ENCODE results near the gene PRDM2. TPM values are rescaled to one million over a fixed set of nuclear protein-coding genes. Genes with fewer than 3 reads are reported as not detected.

The PRDM2 gene
- total RNA-seq, 3 donors from 2014 or later (not counting 1 experiment from before 2014, with no cell fraction given) = 168 to 193 (median 184) TPM

DNA sequence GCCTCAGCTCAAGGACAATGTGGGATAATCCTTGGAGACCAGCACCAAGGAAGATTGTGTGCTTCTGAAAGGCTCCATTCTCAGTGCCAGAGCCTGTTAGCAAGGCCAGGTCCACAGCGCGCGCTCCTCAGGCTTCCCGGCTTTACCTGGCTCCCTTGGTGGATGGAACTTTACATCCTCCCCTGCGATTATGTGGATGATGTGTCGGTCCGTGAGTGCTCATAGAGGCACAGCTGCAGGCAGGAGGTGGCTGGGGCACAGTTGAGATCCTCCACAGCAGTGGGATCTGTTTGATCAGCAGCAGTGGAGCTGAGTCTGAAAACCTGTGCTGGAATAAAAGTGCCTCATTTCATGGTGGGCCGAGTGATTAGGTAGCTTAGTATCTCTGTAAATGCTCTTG is 62.7 kb downstream of the PRDM2 start:
- H3K27ac ChIP-seq (ENCODE audit: low read length) = no peak overlapping the region
- ATAC-seq (no peak), DNase-seq (no peak)
- H3K4me1 ChIP-seq (ENCODE audit: control insufficient read depth, insufficient read depth, low read length) = peaks cover 37% of the 10 kb centered on the region
- no peaks in the 10 kb centered on the region for H3K9me3 Mint-ChIP-seq
- no peaks in the 10 kb centered on the region for H3K27me3 Mint-ChIP-seq (ENCODE audit: low read depth in 2 of 2)
- H3K36me3 ChIP-seq (ENCODE audit: control insufficient read depth, insufficient read depth, low read length) = peaks cover 3% of the 10 kb centered on the region
- H3K27ac Mint-ChIP-seq = peak overlapping the region; percentile 66 to 69
- H3K4me3 Mint-ChIP-seq = peak overlapping the region; percentile 5
- H3K27me3 ChIP-seq (ENCODE audit: control insufficient read depth, insufficient read depth, low read length) = no peaks in the 10 kb centered on the region
- no peaks in the 10 kb centered on the region for H3K36me3 Mint-ChIP-seq
- no peaks in the 10 kb centered on the region for H3K9me3 ChIP-seq (ENCODE audit: control insufficient read depth, insufficient read depth, low read length)
- no peak overlapping the region for H3K4me3 ChIP-seq (ENCODE audit: low read length)
- no peak for TF ChIP-seq CTCF (IDR thresholded peaks at IDR 0.05)
- peaks cover 78 to 80% of the 10 kb centered on the region in 2 donors for H3K4me1 Mint-ChIP-seq
- intact Hi-C loops (cut with micrococcal nuclease) = no loop called here
- WGBS (ENCODE audit: insufficient coverage) = 95% methylated on average over 8 of the region's 8 CpGs

- intact Hi-C loops (cut with micrococcal nuclease) = no loop called here
- no peak for TF ChIP-seq CTCF (IDR thresholded peaks at IDR 0.05)
- Histone ChIP-seq H3K27me3 (ENCODE audit: control insufficient read depth, insufficient read depth, low read length) (no peaks in the 10 kb centered on the region), H3K4me3 (ENCODE audit: low read length) (no peak overlapping the region), H3K9me3 (ENCODE audit: control insufficient read depth, insufficient read depth, low read length) (no peaks in the 10 kb centered on the region), H3K36me3 (ENCODE audit: control insufficient read depth, insufficient read depth, low read length) (peaks cover 3% of the 10 kb centered on the region), H3K4me1 (ENCODE audit: control insufficient read depth, insufficient read depth, low read length) (peaks cover 33% of the 10 kb centered on the region), H3K27ac (ENCODE audit: low read length) (no peak overlapping the region)
- no peak for ATAC-seq
- no peak for DNase-seq
- Mint-ChIP-seq H3K27ac (peak overlapping the region; percentile 66 to 69), H3K27me3 (ENCODE audit: low read depth in 2 of 2) (no peaks in the 10 kb centered on the region), H3K4me3 (peak overlapping the region; percentile 5), H3K36me3 (no peaks in the 10 kb centered on the region), H3K4me1 (peaks cover 74 to 76% of the 10 kb centered on the region in 2 donors), H3K9me3 (no peaks in the 10 kb centered on the region)
- 55% methylated on average over 2 of the region's 2 CpGs for WGBS (ENCODE audit: insufficient coverage)
Observed at GRCh38 chr1:13763222-13763621, 63.2 kb downstream of the PRDM2 start.

DNA sequence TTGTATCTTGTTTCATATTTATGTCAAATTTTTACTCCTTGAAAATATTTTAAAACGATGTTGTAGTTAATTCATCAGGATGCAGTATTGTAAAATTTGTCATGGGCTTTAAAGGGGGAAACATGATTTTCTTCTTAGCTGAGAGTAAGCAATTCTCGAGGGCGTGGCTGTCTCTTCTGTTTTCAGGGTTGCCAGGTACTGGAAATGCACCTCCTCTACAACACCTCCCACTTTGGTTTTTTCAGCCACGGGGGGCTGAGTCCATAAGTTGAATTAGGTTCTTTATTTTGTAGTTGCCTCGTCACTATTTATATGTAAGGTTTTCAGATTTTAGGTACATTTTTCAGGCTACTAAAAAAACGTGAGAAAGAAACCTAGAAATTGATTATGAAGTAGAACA is 64.0 kb downstream of the PRDM2 start:
- intact Hi-C loops (cut with micrococcal nuclease) = no loop called here
- H3K36me3 ChIP-seq (ENCODE audit: control insufficient read depth, insufficient read depth, low read length) = peaks cover 3% of the 10 kb centered on the region
- Mint-ChIP-seq H3K4me3 (peak overlapping the region; percentile 42), H3K27me3 (ENCODE audit: low read depth in 2 of 2) (no peaks in the 10 kb centered on the region), H3K9me3 (no peaks in the 10 kb centered on the region), H3K36me3 (no peaks in the 10 kb centered on the region), H3K4me1 (peaks cover 75 to 79% of the 10 kb centered on the region in 2 donors), H3K27ac (peak overlapping the region; percentile 66 to 69)
- no peak overlapping the region for H3K27ac ChIP-seq (ENCODE audit: low read length)
- H3K27me3 ChIP-seq (ENCODE audit: control insufficient read depth, insufficient read depth, low read length) = no peaks in the 10 kb centered on the region
- no peaks in the 10 kb centered on the region for H3K9me3 ChIP-seq (ENCODE audit: control insufficient read depth, insufficient read depth, low read length)
- peak in 1 of 2 donors; percentile 34 for DNase-seq
- H3K4me3 ChIP-seq (ENCODE audit: low read length) = no peak overlapping the region
- peaks cover 33% of the 10 kb centered on the region for H3K4me1 ChIP-seq (ENCODE audit: control insufficient read depth, insufficient read depth, low read length)
- peak in 1 of 3 donors; percentile 47 for ATAC-seq
- no peak for TF ChIP-seq CTCF (IDR thresholded peaks at IDR 0.05)
- 93% methylated on average over 2 of the region's 6 CpGs for WGBS (ENCODE audit: insufficient coverage)
